GM23338 (cell line): Measurements from ENCODE around the gene LINGO4. TPM values are rescaled to one million over a fixed set of nuclear protein-coding genes. Genes with fewer than 3 reads are reported as not detected.

Source experiments
- ATAC-seq: fragments of 200-7000 bp; cut with Tn5 transposase; 3 replicates; pipeline ENCODE4 v1.9.1; 2020
- DNase-seq: peaks from one replicate; pipeline ENCODE4 v3.0.0-alpha.2; 2015; ENCODE audit warnings: low spot score
- H2AFZ ChIP-seq: fragments of 200-600 bp; sonication (generic); 2 replicates; pipeline ENCODE4 v1.8.0; 2016; ENCODE audit warnings: antibody characterized with exemption, mild to moderate bottlenecking, moderate library complexity
- H3F3A ChIP-seq: fragments of 200-600 bp; sonication (generic); replicated peaks from 2 replicates; pipeline ENCODE4 v1.8.0; 2017; ENCODE audit warnings: antibody characterized with exemption, mixed run types, low read depth
- H3K27ac ChIP-seq: fragments of 200-600 bp; sonication (generic); 2 replicates; pipeline ENCODE4 v1.6.1; 2016; ENCODE audit warnings: low read depth
- H3K27me3 ChIP-seq: fragments of 200-600 bp; sonication (generic); 2 replicates; pipeline ENCODE4 v1.8.0; 2016; ENCODE audit warnings: mild to moderate bottlenecking, mixed run types, moderate library complexity; ENCODE audit not compliant: insufficient read depth
- H3K36me3 ChIP-seq: fragments of 200-600 bp; sonication (generic); 2 replicates; pipeline ENCODE4 v1.8.0; 2016; ENCODE audit warnings: mild to moderate bottlenecking; ENCODE audit not compliant: insufficient read depth
- H3K4me1 ChIP-seq: fragments of 200-600 bp; sonication (generic); 2 replicates; pipeline ENCODE4 v1.8.0; 2016; ENCODE audit warnings: mild to moderate bottlenecking, moderate library complexity; ENCODE audit not compliant: insufficient read depth
- H3K4me2 ChIP-seq: fragments of 200-600 bp; sonication (generic); 2 replicates; pipeline ENCODE4 v1.7.1; 2017; ENCODE audit warnings: mixed run types
- H3K4me3 ChIP-seq: fragments of 200-600 bp; sonication (generic); 2 replicates; pipeline ENCODE4 v1.6.1; 2016; ENCODE audit warnings: mixed run types
- H3K79me2 ChIP-seq: fragments of 200-600 bp; sonication (generic); replicated peaks from 2 replicates; pipeline ENCODE4 v1.8.0; 2017; ENCODE audit warnings: mild to moderate bottlenecking; ENCODE audit not compliant: insufficient read depth
- H3K9me2 ChIP-seq: fragments of 200-600 bp; sonication (generic); 2 replicates; pipeline ENCODE4 v1.8.0; 2017; ENCODE audit not compliant: insufficient read depth
- H4K20me1 ChIP-seq: fragments of 200-600 bp; sonication (generic); replicated peaks from 2 replicates; pipeline ENCODE4 v1.8.0; 2017; ENCODE audit warnings: mild to moderate bottlenecking; ENCODE audit not compliant: insufficient read depth
- H3K27ac Mint-ChIP-seq: 2 replicates; pipeline ENCODE4 v1.8.0; 2020; ENCODE audit warnings: inconsistent platforms, mild to moderate bottlenecking, moderate library complexity, mixed read lengths
- H3K27me3 Mint-ChIP-seq: 3 replicates; pipeline ENCODE4 v1.8.0; 2022; ENCODE audit warnings: low read depth, mild to moderate bottlenecking, moderate library complexity, mixed read lengths, inconsistent platforms; ENCODE audit not compliant: insufficient read depth, poor library complexity
- H3K36me3 Mint-ChIP-seq: 3 replicates; pipeline ENCODE4 v1.8.0; 2021; ENCODE audit warnings: low read depth, mild to moderate bottlenecking, inconsistent platforms, moderate library complexity, mixed read lengths
- H3K4me1 Mint-ChIP-seq: 3 replicates; pipeline ENCODE4 v1.8.0; 2020; ENCODE audit warnings: mild to moderate bottlenecking, inconsistent platforms, mixed read lengths
- H3K4me3 Mint-ChIP-seq: 3 replicates; pipeline ENCODE4 v1.8.0; 2021; ENCODE audit warnings: moderate library complexity, mild to moderate bottlenecking, inconsistent platforms, mixed read lengths
- H3K9me3 Mint-ChIP-seq: 3 replicates; pipeline ENCODE4 v1.8.0; 2020; ENCODE audit warnings: moderate library complexity, mild to moderate bottlenecking, inconsistent platforms, mixed read lengths
- CREB1 ChIP-seq: fragments of 250-450 bp; sonication (Bioruptor Pico); IDR thresholded peaks from 2 replicates; pipeline ENCODE4 v1.5.0; 2020; ENCODE audit warnings: low read depth, mild to moderate bottlenecking, moderate library complexity
- CTCF ChIP-seq, 2 experiments: fragments of 200-600 bp in 1 of 2; sonication (generic) in 1 of 2; conservative IDR thresholded peaks; 2 replicates each; pipeline versions ENCODE4 v1.5.1 to v1.6.1; 2016 to 2017; ENCODE audit warnings: antibody characterized with exemption in 2 of 2, low read depth in 2 of 2, mild to moderate bottlenecking in 2 of 2, moderate library complexity in 1 of 2
- ETS1 ChIP-seq: IDR thresholded peaks from 2 replicates; pipeline ENCODE4 v1.6.1; 2016; ENCODE audit warnings: antibody characterized with exemption
- EZH2 ChIP-seq: fragments of 200-600 bp; sonication (generic); IDR thresholded peaks from one replicate; pipeline ENCODE4 v1.8.0; 2017; ENCODE audit warnings: antibody characterized with exemption, mild to moderate bottlenecking, low read depth; ENCODE audit not compliant: unreplicated experiment
- EZH2phosphoT487 ChIP-seq: fragments of 200-600 bp; sonication (generic); IDR thresholded peaks from one replicate; pipeline ENCODE4 v1.8.1; 2018; ENCODE audit warnings: antibody characterized with exemption; ENCODE audit not compliant: unreplicated experiment
- JUNB ChIP-seq: IDR thresholded peaks from one replicate; pipeline ENCODE4 v1.6.1; 2016; ENCODE audit warnings: antibody characterized with exemption; ENCODE audit not compliant: unreplicated experiment
- NANOG ChIP-seq: IDR thresholded peaks from 2 replicates; pipeline ENCODE4 v1.6.1; 2016; ENCODE audit warnings: antibody characterized with exemption, borderline replicate concordance
- POLR2AphosphoS5 ChIP-seq: IDR thresholded peaks from 2 replicates; pipeline ENCODE4 v1.6.1; 2016; ENCODE audit warnings: antibody characterized with exemption, low read depth
- STAT1 ChIP-seq: IDR thresholded peaks from one replicate; pipeline ENCODE4 v1.6.1; 2016; ENCODE audit warnings: antibody characterized with exemption; ENCODE audit not compliant: unreplicated experiment
- ZNF331 ChIP-seq: fragments of 250-450 bp; sonication (Bioruptor Pico); IDR thresholded peaks from 2 replicates; pipeline ENCODE4 v1.5.0; 2020; ENCODE audit warnings: low read depth, mild to moderate bottlenecking, moderate library complexity
- ZNF462 ChIP-seq: fragments of 250-450 bp; sonication (Bioruptor Pico); IDR thresholded peaks from 2 replicates; pipeline ENCODE4 v1.5.0; 2020; ENCODE audit warnings: mild to moderate bottlenecking, moderate library complexity
- polyA plus RNA-seq: library from polyadenylated mRNA; unstranded; fragments of >200 nt; fragmentation: Nextera tagmentation; extraction: Ambion mirVana; gene quantifications from 2 replicates; pipeline ENCODE4 v1.2.1, GENCODE V29; 2016
- total RNA-seq: library from RNA; depleted of rRNA; stranded (reverse); fragments of >200 nt; shearing (Covaris generic); gene quantifications from 2 replicates; pipeline ENCODE4 v1.2.3, GENCODE V29; 2014

LINGO4 gene
- total and polyA plus RNA-seq, 2 experiments from 2014 or later, result not detected

- TF ChIP-seq CTCF (conservative IDR thresholded peaks at IDR 0.05; ENCODE audit: low read depth in 2 of 2), result no peak
- TF ChIP-seq CREB1, result no peak
- TF ChIP-seq ZNF331 (CRISPR knock-in tag), result no peak
- TF ChIP-seq NANOG, result no peak
These were observed 46.7 kb upstream of the LINGO4 start (continued) for GRCh38 chr1:151851886-151852285.

GRCh38 chr1:151849871-151850270 is 44.7 kb upstream of the LINGO4 start:
- no peak overlapping the region for H3K4me3 Mint-ChIP-seq
- Histone ChIP-seq H3K27ac (no peak overlapping the region), H3K4me2 (no peak overlapping the region), H3K4me3 (no peak overlapping the region), H3F3A (no peaks in the 10 kb centered on the region), H4K20me1 (no peaks in the 10 kb centered on the region), H3K4me1 (0 out of 2 replicates have a peak, but pooled peaks cover 4% of the 10 kb centered on the region), H2AFZ (no peak overlapping the region), H3K9me2 (no peaks in the 10 kb centered on the region), H3K79me2 (no peaks in the 10 kb centered on the region), H3K27me3 (no peaks in the 10 kb centered on the region), H3K36me3 (no peaks in the 10 kb centered on the region)
- peaks cover 14% of the 10 kb centered on the region for H3K27me3 Mint-ChIP-seq
- TF ChIP-seq POLR2AphosphoS5 (no peak), EZH2 (no peak)
- no peaks in the 10 kb centered on the region; the same call in 2 of the 3 replicates for H3K36me3 Mint-ChIP-seq
- no peaks in the 10 kb centered on the region for H3K9me3 Mint-ChIP-seq
- DNase-seq, result no peak
- H3K27ac Mint-ChIP-seq, result no peak overlapping the region
- H3K4me1 Mint-ChIP-seq, result peaks cover 12% of the 10 kb centered on the region
- ATAC-seq, result no peak

- no peaks in the 10 kb centered on the region for H4K20me1 ChIP-seq
- no peak overlapping the region for H3K4me3 ChIP-seq
- no peak overlapping the region for H3K4me3 Mint-ChIP-seq
- no peak for TF ChIP-seq ZNF331 (CRISPR knock-in tag)
- no peak for TF ChIP-seq ETS1
- TF ChIP-seq STAT1, result no peak
- TF ChIP-seq EZH2, result no peak
- TF ChIP-seq EZH2phosphoT487, result no peak
- TF ChIP-seq ZNF462, result no peak
- no peak for TF ChIP-seq JUNB
- TF ChIP-seq POLR2AphosphoS5, result no peak
- peaks cover 14% of the 10 kb centered on the region for H3K4me1 Mint-ChIP-seq
- H3K4me1 ChIP-seq, result 0 out of 2 replicates have a peak, but pooled peaks cover 4% of the 10 kb centered on the region
- no peaks in the 10 kb centered on the region for H3K9me3 Mint-ChIP-seq
- no peak overlapping the region for H3K27ac Mint-ChIP-seq
- H2AFZ ChIP-seq, result no peak overlapping the region
- no peaks in the 10 kb centered on the region; the same call in 2 of the 3 replicates for H3K36me3 Mint-ChIP-seq
- no peaks in the 10 kb centered on the region for H3K79me2 ChIP-seq
- no peaks in the 10 kb centered on the region for H3K9me2 ChIP-seq
- ATAC-seq (no peak), DNase-seq (no peak)
- H3K36me3 ChIP-seq, result no peaks in the 10 kb centered on the region
- peaks cover 12% of the 10 kb centered on the region for H3K27me3 Mint-ChIP-seq
- no peaks in the 10 kb centered on the region for H3F3A ChIP-seq
- no peak overlapping the region for H3K27ac ChIP-seq
- H3K4me2 ChIP-seq, result no peak overlapping the region
- no peaks in the 10 kb centered on the region for H3K27me3 ChIP-seq
These were observed 43.9 kb upstream of the LINGO4 start for GRCh38 chr1:151849126-151849525.
